GM19193 (cell line): ENCODE results near the gene MANBA.

Experiments used
- POLR2A ChIP-seq: IDR thresholded peaks from 4 replicates; pipeline ENCODE4 v1.6.1; 2011; ENCODE audit not compliant: insufficient read depth, insufficient read length; ENCODE audit errors: extremely low read depth

The MANBA gene

DNA sequence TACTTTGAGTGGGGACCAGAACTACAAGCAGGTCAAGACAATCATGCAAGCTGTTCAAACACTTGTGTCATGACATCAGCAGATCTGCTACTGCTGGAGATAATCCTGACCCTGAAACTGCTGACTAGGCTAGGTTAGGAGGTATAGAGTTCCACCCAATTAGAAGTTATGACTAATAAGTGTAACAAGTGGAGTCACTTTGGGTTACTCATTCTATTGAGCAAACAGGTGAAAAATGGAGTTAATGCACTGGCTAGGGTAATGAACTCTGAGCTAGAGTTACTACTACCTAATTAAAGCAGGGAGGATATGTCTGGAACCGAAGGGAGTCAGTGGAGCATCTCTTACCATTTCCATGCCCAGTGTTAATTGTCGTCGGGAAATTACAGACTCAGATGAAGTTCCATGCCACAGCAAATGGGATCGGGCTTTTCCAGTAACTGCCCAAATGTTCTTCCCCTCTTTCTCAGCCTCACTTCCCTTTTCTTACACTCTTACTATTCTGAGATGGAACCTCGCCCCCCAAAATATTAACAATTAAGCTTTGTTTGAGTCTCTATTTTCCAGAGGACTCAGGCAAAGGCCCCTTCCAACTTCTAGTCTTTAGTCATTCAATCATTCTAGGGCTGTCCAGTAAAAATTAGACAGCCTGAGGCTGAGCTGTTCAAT lies 19.8 kb upstream of the MANBA start:
- no peak for TF ChIP-seq POLR2A

DNA sequence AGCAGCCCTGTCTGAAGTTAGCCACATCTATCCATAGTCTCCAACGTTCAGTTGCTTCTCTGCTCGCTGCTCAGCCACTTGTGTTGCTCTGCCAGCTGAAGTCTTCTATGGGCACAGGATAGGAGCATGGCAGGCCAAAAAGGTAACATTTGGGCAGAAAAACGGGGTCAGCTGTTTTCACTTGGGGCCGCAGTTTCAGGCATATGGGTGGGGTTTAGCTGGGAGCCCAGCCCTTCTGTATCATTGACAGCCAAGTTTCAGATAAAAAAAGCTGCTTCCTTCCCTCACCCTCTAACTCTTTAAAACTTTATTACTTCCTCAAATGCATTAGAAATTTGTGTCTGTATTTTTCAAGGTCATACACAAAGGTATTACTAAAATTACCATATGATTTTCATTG lies 18.4 kb upstream of the MANBA start:
- no peak for TF ChIP-seq POLR2A

DNA sequence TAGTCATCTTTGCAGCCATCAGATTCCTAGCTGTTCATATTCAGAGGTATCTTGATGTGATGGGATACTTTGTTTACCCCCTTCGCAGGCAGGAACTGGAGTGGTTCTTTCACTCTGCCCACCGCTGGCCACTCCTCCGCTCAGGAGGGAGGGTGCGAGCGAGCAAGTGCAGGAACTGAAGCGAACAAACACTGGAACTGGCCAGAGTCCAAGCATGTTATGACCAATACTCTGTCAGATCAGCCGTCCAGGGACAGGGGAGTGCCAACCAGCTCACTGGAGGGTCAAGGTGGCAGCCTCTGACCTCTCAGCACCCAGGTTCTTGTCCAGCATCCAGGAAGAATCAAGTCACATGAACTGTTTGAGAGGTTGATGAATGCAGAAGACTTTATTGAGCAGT lies 18.0 kb upstream of the MANBA start:
- TF ChIP-seq POLR2A: no peak

DNA sequence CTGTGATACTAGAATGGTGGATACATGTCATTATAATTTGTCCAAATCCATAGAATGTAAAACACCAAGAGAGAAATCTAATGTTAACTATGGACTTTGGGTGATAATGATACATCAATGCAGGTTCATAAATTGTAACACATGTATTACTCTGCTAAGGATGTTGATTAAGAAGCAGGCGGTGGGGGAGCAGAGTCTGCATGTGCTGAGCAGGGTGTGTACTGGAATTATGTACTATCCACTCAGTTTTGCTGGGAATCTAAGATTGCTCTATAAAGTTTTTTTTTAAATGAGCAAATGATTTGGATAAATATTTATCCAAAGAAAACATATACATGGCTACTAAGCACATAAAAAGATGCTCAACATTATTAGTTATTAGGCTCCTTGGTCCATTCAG lies 15.0 kb upstream of the MANBA start:
- TF ChIP-seq POLR2A: no peak

DNA sequence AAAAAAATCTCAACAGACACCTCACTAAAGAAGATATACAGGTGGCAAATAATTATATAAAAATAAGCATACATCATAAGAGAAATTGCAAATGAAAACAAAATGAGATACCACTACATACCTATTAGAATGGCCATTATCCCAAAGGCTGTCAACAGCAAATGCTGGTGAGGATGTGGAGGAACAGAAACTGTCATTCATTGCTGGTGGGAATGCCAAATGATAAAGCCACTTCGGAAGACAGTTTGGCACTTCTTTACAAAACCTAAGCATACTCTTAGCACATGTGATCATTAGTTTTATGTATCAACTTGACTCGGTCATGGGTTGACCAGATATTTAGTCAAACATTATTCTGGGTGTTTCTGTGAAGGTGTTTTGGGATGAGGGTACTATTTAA lies 13.5 kb upstream of the MANBA start:
- TF ChIP-seq POLR2A: no peak

DNA sequence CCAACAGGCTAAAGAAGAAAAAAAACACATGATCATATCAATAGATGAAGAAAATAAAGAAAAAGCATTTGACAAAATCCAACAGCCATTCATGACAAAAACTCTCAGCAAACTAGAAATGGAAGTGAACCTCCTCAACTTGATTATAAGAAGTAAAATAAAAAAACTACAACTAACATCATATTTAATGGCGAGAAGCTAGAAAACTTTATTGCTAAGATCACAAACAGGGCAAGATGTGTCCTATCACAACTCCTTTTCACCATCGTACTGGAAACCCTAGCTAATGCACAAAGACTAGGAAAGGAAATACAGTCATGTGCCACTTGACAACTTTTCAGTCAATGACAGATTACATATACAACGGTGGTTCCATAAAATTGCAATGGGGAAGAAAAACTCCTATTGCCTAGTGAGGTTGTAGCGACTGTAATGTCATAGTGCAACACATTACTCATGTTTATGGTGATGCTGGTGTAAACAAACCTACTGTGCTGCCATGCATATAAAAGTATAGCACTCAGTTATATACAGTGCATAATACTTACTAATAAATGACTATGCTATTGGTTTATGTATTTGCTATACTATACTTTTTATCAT lies 12.1 kb upstream of the MANBA start:
- no peak for TF ChIP-seq POLR2A

DNA sequence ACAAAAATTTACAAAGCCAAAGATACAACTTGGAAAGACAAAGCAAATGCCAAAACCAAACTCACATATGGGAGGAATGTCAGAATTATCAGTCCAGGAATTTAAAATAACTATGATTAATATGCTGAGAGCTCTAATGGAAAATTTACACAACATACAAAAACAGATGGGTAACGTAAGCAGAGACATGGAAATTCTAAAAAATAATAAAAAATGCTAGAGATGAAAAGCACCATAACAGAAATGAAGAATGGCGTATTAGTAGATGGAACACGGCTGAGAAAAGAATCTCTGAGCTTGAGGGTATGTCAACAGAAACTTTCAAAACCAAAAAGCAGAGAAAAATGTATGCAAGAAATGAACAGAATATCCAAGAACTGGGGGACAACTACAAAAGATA lies 4.1 kb upstream of the MANBA start:
- no peak for TF ChIP-seq POLR2A

DNA sequence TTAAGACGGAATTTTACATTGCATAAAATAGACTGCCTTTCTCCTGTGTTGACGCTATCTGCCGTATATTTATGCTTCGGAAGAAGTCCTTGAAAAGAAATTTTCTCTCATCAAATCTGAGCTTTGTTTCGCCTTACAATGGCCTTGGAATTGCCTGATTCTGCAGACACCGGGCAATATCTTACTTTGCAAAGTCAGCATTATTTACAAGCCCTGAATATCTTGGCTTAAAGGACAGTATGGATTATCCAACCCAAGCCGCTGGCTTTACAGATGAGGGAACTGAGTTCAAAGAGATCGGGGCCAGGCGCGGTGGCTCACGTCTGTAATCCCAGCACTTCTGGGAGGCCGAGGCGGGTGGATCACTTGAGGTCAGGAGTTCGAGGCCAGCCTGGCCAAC lies 1.1 kb upstream of the MANBA start:
- no peak for TF ChIP-seq POLR2A

DNA sequence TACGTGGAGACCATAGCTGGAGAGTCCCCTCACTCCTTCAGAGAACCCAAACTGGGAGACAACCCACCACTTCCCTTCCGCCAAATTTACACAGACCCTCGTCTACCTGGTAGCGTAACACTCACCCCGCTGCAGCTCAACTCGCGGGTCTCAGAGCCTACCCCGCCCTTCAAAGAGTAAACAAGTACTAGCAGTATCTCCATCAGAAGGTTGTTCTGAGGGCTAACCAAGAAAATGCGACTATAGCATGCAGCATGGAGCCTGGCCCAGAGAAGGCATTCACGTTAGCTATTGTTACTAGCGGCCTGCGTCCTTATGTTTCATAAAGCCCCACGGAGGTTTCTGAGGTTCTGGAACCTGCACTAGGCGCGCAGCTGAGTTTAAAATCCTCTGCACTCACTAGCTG lies 531 bp upstream of the MANBA start:
- no peak for TF ChIP-seq POLR2A

DNA sequence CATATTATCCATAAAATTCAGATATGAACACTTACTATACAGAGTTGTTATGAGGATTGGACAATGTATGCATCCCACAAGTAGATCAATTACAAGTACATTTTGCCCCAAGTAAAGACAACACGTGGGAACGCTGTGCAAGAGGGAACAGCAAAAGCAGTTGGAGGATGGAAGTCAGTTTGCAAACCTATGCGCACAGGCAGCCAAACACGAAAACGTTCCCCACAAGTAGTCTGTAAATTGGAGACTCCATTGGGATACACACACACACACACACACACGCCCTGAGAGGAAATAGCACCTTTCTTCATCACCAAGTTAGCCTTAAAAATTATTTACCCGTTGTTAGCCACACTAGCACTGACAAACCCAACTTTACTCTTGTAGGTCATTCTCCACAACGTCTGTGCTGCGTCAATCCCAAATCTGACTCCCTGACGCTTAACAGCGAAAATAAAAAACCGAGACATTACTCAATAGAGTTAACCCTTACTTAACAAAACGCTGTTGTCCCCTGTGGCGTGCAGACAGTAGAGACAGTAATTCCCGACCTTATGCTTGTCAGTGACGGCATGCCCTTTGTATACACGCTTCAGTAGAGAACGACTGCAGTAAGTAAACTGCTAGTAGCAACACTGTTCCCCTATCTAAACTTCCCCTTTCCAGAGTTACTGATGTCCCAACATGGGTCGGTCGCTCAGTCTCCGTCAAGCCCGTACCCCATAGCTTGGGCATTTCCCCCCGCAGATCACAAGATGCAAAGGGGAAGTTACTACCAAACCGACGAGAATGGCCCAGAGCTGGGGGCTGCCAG lies 730 bp downstream of the MANBA start:
- TF ChIP-seq POLR2A: no peak

DNA sequence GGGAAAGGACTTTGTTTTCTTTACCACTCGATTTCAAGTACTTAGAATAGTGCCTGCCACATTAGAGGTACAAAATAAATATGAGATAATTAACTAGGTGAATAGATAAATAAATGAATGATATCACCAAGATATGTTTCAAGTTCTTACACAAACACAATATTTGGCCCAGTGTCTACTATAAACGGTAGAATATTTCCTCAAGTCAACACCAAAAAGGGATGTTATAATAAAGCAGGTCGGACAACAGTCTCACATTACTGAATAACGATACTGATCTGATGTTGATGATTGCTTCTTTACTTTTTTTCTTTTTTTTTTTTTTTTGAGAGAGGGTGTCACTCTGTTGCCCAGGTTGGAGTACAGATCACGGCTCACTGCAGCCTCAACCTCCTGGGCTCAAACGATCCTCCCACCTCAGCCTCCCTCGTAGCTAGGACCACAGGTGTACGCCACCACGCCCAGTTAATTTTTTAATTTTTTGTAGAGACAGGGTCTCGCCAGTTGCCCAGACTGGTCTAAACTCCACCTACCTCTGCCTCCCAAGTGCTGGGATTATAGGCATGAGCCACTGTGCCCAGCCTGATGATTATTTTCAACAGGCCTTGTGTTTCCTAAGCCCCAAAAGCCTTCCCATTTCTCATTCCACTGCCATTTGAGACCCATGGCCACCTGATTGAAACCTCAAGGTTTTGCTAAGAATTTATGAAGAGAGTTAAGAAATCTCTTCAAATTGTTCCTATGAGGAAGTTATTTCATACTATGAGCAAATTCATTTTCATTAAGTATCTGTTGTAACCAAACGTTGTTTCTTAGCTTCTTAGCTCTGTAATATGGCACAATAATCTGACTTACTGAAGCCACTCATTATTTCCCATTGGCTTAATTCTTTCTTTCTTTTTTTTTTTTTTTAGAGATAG lies 2.3 kb downstream of the MANBA start:
- TF ChIP-seq POLR2A: no peak

DNA sequence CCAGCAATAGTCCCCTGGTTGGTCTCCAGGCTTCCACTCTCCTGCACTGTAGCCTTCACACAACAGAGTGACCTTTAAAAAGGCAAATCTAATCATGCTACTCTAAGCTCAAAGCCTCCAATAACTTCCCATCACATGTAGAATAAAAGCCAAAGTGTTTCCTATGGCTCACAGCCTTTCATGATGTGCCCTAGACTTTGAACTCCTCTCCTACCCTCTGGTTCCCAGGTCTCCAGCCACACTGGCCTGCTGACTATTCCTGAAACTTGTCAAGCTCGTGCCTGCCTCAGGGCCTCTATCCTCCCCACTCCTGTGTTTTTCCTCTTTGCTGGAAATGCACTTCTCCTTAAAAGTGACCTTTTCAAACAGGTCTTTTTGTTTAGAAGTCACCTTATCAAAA lies 3.1 kb downstream of the MANBA start:
- no peak for TF ChIP-seq POLR2A

DNA sequence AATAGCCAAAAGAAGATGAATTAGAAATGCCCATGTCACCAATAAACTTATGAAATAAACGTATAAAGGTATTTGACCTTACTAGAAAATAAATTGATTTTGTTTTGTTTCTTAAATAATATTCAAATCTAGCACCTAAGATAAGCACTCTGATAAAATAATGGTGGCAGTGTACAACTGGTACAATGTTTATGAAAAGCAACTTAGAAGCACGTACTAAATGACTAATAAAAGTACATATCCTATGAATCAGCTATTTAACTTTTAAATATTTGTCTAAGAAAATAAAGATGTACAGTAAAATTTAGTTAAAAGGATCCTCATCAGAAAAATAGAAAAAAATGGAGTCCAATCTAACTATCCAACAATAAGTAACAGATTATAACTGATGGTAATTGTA lies 6.7 kb downstream of the MANBA start:
- no peak for TF ChIP-seq POLR2A

DNA sequence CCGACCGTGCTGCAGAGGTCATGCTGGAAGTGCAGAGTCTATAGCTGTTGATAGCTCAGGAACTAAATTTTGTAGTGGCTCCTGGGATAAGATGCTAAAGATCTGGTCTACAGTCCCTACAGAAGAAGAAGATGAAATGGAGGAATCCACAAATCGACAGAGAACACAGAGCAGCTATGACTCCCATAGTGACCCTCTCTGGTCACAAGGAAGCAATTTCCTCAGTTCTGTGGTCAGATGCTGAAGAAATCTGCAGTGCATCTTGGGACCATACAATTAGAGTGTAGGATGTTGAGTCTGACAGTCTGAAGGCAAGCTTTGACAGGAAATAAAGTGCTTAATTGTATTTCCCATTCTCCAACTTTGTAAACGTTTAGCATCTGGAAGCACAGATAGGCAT lies 8.8 kb downstream of the MANBA start:
- no peak for TF ChIP-seq POLR2A
